ENCODE data around the gene VAT1L. TPM values are rescaled to one million over a fixed set of nuclear protein-coding genes. Genes with fewer than 3 reads are reported as not detected.

Gene VAT1L
- total and polyA plus RNA-seq, 12 donors: 18.1 to 103 (median 38.2) TPM

GRCh38 chr16:77793417-77793816, 5.1 kb downstream of the VAT1L start:
- Histone ChIP-seq H3K27me3 (peaks cover 21% of the 10 kb centered on the region), H3K4me1 (replicated peaks in 1 of 2) (peaks cover 0 to 5% of the 10 kb centered on the region in 2 donors), H3K4me3 (no peak overlapping the region), H3K36me3 (replicated peaks in 1 of 2) (no peaks in the 10 kb centered on the region), H3K27ac (no peak overlapping the region), H3K9me3 (replicated peaks in 1 of 3) (no peaks in the 10 kb centered on the region)
- TF ChIP-seq POLR2A (IDR thresholded peaks at IDR 0.05): no peak
- TF ChIP-seq, protein P1, sequence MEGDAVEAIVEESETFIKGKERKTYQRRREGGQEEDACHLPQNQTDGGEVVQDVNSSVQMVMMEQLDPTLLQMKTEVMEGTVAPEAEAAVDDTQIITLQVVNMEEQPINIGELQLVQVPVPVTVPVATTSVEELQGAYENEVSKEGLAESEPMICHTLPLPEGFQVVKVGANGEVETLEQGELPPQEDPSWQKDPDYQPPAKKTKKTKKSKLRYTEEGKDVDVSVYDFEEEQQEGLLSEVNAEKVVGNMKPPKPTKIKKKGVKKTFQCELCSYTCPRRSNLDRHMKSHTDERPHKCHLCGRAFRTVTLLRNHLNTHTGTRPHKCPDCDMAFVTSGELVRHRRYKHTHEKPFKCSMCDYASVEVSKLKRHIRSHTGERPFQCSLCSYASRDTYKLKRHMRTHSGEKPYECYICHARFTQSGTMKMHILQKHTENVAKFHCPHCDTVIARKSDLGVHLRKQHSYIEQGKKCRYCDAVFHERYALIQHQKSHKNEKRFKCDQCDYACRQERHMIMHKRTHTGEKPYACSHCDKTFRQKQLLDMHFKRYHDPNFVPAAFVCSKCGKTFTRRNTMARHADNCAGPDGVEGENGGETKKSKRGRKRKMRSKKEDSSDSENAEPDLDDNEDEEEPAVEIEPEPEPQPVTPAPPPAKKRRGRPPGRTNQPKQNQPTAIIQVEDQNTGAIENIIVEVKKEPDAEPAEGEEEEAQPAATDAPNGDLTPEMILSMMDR (IDR thresholded peaks at IDR 0.05): no peak
- intact Hi-C loops (cut with DNase I): no loop called here
- 68 to 83% (median 76%) methylated on average over 2 of the region's 2 CpGs for whole genome bisulfite sequencing, 4 donors
- no peak for DNase-seq

- WGBS, 4 donors: 71 to 76% (median 72%) methylated on average over 3 of the region's 3 CpGs
- Histone ChIP-seq H3K36me3 (replicated peaks in 1 of 2) (no peaks in the 10 kb centered on the region), H3K27me3 (peaks cover 9% of the 10 kb centered on the region), H3K9me3 (replicated peaks in 1 of 3) (no peaks in the 10 kb centered on the region), H3K4me1 (replicated peaks in 1 of 2) (no peaks in the 10 kb centered on the region), H3K4me3 (no peak overlapping the region), H3K27ac (peak overlapping the region in 1 of 5 donors; percentile 4)
- intact Hi-C loops (cut with DNase I): no loop called here
- DNase-seq: no peak
- TF ChIP-seq, protein P1 (IDR thresholded peaks at IDR 0.05): no peak
- no peak for TF ChIP-seq POLR2A (IDR thresholded peaks at IDR 0.05)
Measured at GRCh38 chr16:77794586-77794985, 6.2 kb downstream of the VAT1L start.

DNA sequence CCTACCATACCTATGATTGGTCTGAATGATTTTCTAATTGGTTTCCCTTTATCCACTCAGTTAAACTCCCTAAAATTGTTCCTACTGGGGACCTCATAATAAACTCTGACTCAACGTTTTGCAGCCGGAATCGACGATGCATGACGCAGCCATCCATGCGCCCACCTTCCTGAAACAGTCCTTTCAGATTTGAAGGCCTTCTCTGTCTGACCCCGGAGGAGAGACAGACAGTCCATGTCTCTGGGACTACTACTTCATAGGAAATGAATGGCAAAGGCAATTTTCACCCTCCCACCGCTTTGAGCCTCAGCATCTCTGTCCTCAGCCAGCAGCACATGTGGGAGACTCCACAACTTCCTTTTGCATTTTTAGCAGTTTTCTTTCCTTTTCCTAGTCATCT, 13.5 kb downstream of the VAT1L start:
- Histone ChIP-seq H3K27me3 (no peaks in the 10 kb centered on the region), H3K36me3 (replicated peaks in 1 of 2) (no peaks in the 10 kb centered on the region), H3K4me1 (replicated peaks in 1 of 2) (no peaks in the 10 kb centered on the region), H3K9me3 (replicated peaks in 1 of 3) (no peaks in the 10 kb centered on the region), H3K4me3 (no peak overlapping the region), H3K27ac (no peak overlapping the region)
- 85 to 92% (median 89%) methylated on average over 8 of the region's 8 CpGs for whole genome bisulfite sequencing, 4 donors
- DNase-seq: no peak
- intact Hi-C loops (cut with DNase I): no loop called here
- TF ChIP-seq, protein P1 (IDR thresholded peaks at IDR 0.05): no peak
- no peak for TF ChIP-seq POLR2A (IDR thresholded peaks at IDR 0.05)

DNA sequence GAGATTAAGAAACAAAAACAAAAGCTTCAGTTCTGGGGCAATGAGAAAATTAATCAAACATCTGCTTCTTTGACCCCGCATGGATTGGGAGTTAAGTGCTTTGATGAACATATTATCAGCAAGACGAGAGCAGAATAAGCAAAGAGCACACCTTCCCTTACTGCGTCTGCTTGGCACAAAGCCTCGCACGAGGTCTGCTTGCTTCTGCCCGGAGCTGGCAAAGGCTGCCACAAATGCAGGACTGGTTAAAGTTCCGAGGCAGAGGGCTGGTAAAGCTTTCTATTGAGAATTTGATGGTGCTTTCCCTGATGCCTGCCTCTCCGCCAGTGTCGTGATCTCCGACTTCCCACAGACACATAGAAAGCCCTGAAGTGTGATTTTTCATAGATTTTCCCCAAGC, 17.0 kb downstream of the VAT1L start:
- Histone ChIP-seq H3K27ac (peak overlapping the region in 1 of 5 donors; percentile 15), H3K36me3 (replicated peaks in 1 of 2) (no peaks in the 10 kb centered on the region), H3K4me1 (replicated peaks in 1 of 2) (no peaks in the 10 kb centered on the region), H3K4me3 (no peak overlapping the region), H3K27me3 (no peaks in the 10 kb centered on the region), H3K9me3 (replicated peaks in 1 of 3) (no peaks in the 10 kb centered on the region)
- TF ChIP-seq POLR2A (IDR thresholded peaks at IDR 0.05): no peak
- TF ChIP-seq, protein P1 (IDR thresholded peaks at IDR 0.05): no peak
- WGBS, 4 donors: 30 to 39% (median 36%) methylated on average over 10 of the region's 10 CpGs
- intact Hi-C loops (cut with DNase I): no loop called here
- peak in 6 of 7 donors; percentile 35 to 78 (median 62) for DNase-seq

All from adrenal gland (tissue), 12 donors.